Liver (tissue), 10 donors: Measurements from ENCODE around the gene RTN4IP1. TPM values are rescaled to one million over a fixed set of nuclear protein-coding genes. Genes with fewer than 3 reads are reported as not detected.

Experiments
- DNase-seq: peaks from one replicate; pipeline ENCODE4 v3.0.0-alpha.2; 2017; ENCODE audit warnings: low spot score
- H3K27ac ChIP-seq, 2 donors: one replicate each; pipeline ENCODE4 v1.7.0; 2013; ENCODE audit warnings: inconsistent platforms in 2 of 2, low read length in 2 of 2, control low read depth in 1 of 2, low read depth in 1 of 2, mild to moderate bottlenecking in 1 of 2
- H3K27me3 ChIP-seq, 4 donors: one replicate each; pipeline versions ENCODE4 v1.6.1 to v1.7.0; 2013; ENCODE audit warnings: low read length in 3 of 4, inconsistent platforms in 1 of 4, mild to moderate bottlenecking in 1 of 4, moderate library complexity in 1 of 4; ENCODE audit not compliant: control insufficient read depth in 4 of 4, insufficient read depth in 4 of 4
- H3K36me3 ChIP-seq, 4 donors: one replicate each; pipeline versions ENCODE4 v1.6.1 to v1.7.0; 2013; ENCODE audit warnings: low read length in 3 of 4, mild to moderate bottlenecking in 3 of 4, low read depth in 1 of 4, moderate library complexity in 1 of 4; ENCODE audit not compliant: control insufficient read depth in 4 of 4, insufficient read depth in 3 of 4
- H3K4me1 ChIP-seq, 4 donors: one replicate each; pipeline versions ENCODE4 v1.6.1 to v1.7.0; 2013; ENCODE audit warnings: low read length in 3 of 4, mild to moderate bottlenecking in 3 of 4, moderate library complexity in 1 of 4; ENCODE audit not compliant: control insufficient read depth in 4 of 4, insufficient read depth in 4 of 4
- H3K4me3 ChIP-seq, 3 donors: one replicate each; pipeline versions ENCODE4 v1.6.1 to v1.7.0; 2013; ENCODE audit warnings: low read length in 3 of 3, control low read depth in 1 of 3, low read depth in 1 of 3, mild to moderate bottlenecking in 1 of 3
- H3K9ac ChIP-seq, 2 donors: one replicate each; pipeline ENCODE4 v1.7.0; 2013; ENCODE audit warnings: low read length in 2 of 2, mild to moderate bottlenecking in 2 of 2, moderate library complexity in 2 of 2, control low read depth in 1 of 2, low read depth in 1 of 2
- H3K9me3 ChIP-seq, 4 donors: one replicate each; pipeline versions ENCODE4 v1.6.1 to v1.7.0; 2013; ENCODE audit warnings: low read length in 3 of 4; ENCODE audit not compliant: control insufficient read depth in 4 of 4
- SP1 ChIP-seq: IDR thresholded peaks from 2 replicates; pipeline ENCODE4 v1.6.1; 2018; ENCODE audit warnings: antibody characterized with exemption, mild to moderate bottlenecking
- WGBS: extraction: QIAGEN DNeasy Blood & Tissue Kit; methylation state at CpG from one replicate; pipeline ENCODE4 v1.1.7; 2013; 5-methylcytosine and 5-hydroxymethylcytosine counted together
- polyA plus RNA-seq, 2 donors: library from polyadenylated mRNA; stranded (reverse) in 1 of 2; unstranded in 1 of 2; fragments of 200-250 nt in 1 of 2; fragments of >200 nt in 1 of 2; fragmentation: Nextera tagmentation in 1 of 2; extraction: Ambion mirVana in 1 of 2; gene quantifications; one replicate each; pipeline versions ENCODE4 v1.2.1 to v1.2.3, GENCODE V29; 2013 to 2015
- small RNA-seq: library from RNA; depleted of rRNA; stranded (forward); fragments of <200 nt; gene quantifications from one replicate; pipeline ENCODE3, GENCODE V24; 2014
- total RNA-seq, 2 donors: library from RNA; depleted of rRNA; stranded (reverse); fragments of >200 nt; gene quantifications; one replicate each; pipeline ENCODE4 v1.2.3, GENCODE V29; 2014
- donor health status: healthy.
- donor health status: healthy.
- donor health status: healthy.
- donor health status: healthy.
- donor health status: healthy.

The RTN4IP1 gene
- total and polyA plus RNA-seq, 4 donors = 3.7 to 6.9 (median 4.6) TPM

DNA sequence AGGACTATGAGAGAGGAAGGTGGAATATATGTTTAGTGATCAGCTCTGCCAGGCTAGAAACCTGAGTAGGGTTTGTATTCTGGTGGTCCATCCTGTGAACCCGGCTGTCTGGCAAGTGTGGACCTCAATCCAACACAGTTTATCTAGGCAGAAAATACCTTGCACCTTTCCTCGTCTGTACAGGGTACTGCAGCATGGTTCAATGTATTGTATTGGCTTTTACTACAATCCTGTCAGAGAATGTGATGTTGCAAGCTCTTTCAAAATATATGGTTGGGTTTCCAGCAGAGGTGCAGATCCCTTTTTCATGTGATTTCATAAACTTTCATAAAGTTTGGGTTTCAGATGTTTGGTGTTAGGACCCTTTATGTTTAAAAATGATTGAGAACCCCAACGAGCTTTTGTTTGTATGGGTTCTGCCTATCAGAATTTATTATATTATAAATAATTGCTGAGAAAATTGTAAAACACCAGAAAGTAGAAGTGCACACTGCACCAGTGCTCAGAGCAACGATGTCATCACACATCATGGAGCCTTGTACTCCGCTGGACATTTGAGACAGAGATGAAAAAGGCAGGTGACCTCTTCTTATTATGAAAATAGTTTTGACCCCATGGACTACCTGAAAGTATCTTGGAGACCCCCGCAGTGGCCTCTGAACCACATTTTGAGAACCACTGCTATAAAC lies 106.6 kb downstream of the RTN4IP1 start:
- Histone ChIP-seq H3K27me3 (no peaks in the 10 kb centered on the region), H3K27ac (peak overlapping the region in 1 of 2 donors; percentile 19), H3K4me1 (peaks cover 0 to 6% (median 4%) of the 10 kb centered on the region in 4 donors), H3K9me3 (no peaks in the 10 kb centered on the region), H3K4me3 (no peak overlapping the region), H3K36me3 (peaks cover 0 to 8% (median 3%) of the 10 kb centered on the region in 4 donors), H3K9ac (no peak overlapping the region)
- TF ChIP-seq SP1 = no peak
- no peak for DNase-seq
- 75% methylated on average over 6 of the region's 6 CpGs for WGBS

Small RNA genes within 50 kb of the gene (small RNA-seq; reads per million reads assigned to genes)
- not detected for gene RNU6-527P

Other genes with a start within 250 kb of the RTN4IP1 start
- 1 to 10 TPM; 7.4 to 9.6 TPM for gene QRSL1, start 80 bp upstream of the RTN4IP1 start, total RNA-seq
- gene QRSL1, start 80 bp upstream of the RTN4IP1 start, polyA plus RNA-seq = 1 to 10 TPM; 5.9 to 6.5 TPM